Astrocyte of the spinal cord (primary cell): ENCODE measurements around the gene ECSCR.
A peak's percentile ranks its signal among the peaks of the same experiment; 100 is the strongest.

Experiments used
- DNase-seq: peaks from one replicate; pipeline ENCODE4 v3.0.0; 2011; ENCODE audit warnings: low read depth, low spot score
- H3K4me3 ChIP-seq: 2 replicates; pipeline ENCODE4 v1.5.1; 2011; ENCODE audit warnings: low read depth, mild to moderate bottlenecking, low read length, moderate library complexity
- in situ Hi-C: cut with HindIII; loops from 2 replicates; pipeline ENCODE4 v1.10.0; 2017; ENCODE audit warnings: low sequenced_read_pairs
- TF ChIP-seq, protein P1 (sequence below): IDR thresholded peaks from 2 replicates; pipeline ENCODE4 v1.5.1; 2012; ENCODE audit warnings: low read depth, mild to moderate bottlenecking, low read length, inconsistent platforms

The ECSCR gene

DNA sequence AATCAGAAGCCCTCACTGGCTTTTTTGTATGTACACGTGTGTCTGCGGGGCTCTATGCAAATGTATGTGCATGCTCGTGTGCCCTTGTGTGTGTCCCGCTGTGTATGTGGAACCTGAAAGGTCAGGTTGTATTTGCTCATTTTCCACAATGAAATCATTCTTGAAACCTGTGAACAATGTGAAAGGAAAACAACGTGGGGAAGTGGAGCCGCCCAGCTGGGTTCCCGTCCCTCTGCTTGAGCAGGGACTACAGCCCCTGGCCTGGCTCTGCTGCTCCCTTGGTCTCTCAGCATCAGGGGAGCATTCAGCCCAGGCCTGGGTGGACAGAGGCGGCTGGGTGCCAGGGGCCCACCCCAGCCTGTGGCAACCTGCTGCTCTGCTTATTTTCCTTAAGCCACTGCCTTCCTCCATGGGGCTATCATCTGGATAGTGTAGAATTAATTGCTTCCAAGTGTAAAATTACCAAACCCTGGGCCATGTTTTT is 3.0 kb downstream of the ECSCR start:
- H3K4me3 ChIP-seq: no peak overlapping the region
- in situ Hi-C loops: no loop called here
- TF ChIP-seq, protein P1, sequence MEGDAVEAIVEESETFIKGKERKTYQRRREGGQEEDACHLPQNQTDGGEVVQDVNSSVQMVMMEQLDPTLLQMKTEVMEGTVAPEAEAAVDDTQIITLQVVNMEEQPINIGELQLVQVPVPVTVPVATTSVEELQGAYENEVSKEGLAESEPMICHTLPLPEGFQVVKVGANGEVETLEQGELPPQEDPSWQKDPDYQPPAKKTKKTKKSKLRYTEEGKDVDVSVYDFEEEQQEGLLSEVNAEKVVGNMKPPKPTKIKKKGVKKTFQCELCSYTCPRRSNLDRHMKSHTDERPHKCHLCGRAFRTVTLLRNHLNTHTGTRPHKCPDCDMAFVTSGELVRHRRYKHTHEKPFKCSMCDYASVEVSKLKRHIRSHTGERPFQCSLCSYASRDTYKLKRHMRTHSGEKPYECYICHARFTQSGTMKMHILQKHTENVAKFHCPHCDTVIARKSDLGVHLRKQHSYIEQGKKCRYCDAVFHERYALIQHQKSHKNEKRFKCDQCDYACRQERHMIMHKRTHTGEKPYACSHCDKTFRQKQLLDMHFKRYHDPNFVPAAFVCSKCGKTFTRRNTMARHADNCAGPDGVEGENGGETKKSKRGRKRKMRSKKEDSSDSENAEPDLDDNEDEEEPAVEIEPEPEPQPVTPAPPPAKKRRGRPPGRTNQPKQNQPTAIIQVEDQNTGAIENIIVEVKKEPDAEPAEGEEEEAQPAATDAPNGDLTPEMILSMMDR: no peak
- peak; percentile 83 for DNase-seq

DNA sequence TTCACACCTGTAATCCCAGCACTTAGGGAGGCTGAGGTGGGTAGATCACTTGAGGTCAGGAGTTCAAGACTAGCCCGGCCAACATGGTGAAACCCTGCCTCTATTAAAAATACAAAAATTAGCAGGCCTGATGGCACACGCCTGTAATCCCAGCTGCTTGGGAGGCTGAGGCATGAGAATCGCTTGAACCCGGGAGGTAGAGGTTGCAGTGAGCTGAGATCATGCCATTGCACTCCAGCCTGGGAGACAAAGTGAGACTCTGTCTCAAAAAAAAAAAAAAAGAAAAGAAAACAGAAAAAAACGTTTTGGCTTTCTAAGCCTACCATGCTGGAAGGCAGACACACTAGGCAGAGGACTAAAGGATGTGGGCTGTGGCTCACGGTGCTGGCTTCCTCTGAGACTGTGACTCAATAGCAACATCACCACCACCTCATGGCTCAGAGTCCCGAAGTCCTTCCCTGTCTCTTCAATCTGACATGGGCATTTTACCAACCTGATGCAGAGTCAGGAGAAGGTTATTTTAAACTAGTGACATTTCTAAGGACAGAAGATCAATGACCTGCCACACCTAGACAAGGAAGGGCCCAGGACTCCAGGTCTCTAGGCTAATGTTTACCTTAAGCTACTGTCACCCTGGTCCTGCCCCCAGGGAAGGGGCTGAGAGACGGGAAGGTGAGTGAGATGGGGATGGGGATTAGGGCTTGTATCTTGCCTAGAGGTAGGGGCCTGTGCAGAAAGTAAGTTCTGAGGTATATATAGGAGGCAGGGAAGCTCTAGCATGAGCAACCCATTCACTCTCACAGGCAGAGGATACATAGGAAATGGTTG is 3.7 kb downstream of the ECSCR start:
- in situ Hi-C loops: no loop called here
- DNase-seq: peak; percentile 91
- no peak overlapping the region for H3K4me3 ChIP-seq
- TF ChIP-seq, protein P1: no peak

DNA sequence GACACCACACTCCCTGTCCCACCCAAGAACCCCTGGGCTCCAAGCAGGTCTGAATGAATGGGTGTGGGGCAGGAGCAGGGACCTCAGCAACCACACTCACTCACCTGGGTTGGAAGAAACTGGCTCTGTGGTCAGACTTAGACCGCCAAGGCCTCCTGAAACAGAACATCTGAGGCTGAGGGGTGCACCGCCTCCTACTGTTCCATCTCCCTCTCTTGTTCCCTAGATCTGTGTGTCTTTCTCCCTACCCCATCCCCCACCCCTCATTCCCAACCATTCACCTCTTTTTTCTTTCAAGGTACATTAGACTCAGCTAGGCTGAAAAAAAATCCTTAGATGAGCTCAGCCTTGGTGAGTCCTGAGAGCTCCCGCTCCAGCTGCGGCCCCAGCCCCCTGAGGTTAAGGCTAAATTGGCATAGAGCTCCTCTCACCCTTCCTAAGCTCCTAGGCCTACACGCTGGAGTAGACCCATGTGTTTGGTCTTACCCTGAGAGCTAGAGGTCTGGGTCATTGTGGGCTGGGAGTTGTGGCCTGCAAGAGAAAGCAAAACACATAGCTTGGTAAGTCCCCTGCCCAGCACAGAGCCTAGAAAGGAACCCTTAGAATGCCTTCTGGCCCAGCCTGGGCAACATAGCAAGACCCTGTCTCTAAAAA is 4.8 kb downstream of the ECSCR start:
- no peak overlapping the region for H3K4me3 ChIP-seq
- TF ChIP-seq, protein P1: no peak
- DNase-seq: no peak
- in situ Hi-C loops: no loop called here

DNA sequence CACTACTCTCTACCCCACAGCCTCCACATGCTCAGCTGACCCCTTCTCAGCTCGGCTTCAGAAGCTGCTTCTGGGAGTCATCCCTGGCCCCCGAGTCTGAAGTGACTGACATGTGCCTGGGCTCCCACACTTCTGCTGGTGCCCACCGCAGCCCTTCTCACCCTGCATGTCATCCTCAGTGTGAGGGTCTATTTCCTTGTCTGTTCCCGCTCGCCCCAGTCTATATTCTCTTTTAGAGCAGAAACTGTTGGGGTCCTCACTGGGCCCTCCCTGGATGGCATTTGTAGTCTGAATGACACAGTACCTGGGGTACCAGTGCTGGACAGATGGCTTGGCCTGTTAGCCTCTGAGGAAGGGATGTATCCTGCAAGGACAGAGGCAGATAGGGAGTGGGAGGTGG is 5.3 kb downstream of the ECSCR start:
- TF ChIP-seq, protein P1: no peak
- DNase-seq: no peak
- in situ Hi-C loops: no loop called here
- H3K4me3 ChIP-seq: no peak overlapping the region

DNA sequence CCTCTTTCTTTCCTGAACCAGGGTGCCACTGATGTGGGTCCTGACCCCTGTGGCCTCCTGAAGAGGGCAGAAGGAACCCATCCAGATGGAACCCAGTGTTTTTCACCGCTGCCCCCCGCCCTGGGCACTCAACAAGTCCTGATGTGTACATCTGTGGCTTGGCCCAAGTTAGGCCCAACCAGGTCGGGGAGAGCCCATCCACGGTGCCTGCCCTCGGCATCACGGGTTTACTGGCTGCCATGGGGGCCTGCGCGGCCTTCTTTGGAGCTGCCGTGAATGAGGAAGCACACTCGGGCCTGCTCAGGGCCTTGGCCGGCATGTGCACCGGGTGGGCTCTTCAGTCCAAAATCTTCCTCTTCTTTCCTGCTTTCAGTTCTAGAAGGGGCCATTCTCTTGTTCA is 5.8 kb downstream of the ECSCR start:
- H3K4me3 ChIP-seq: no peak overlapping the region
- in situ Hi-C loops: no loop called here
- TF ChIP-seq, protein P1: no peak
- DNase-seq: no peak

DNA sequence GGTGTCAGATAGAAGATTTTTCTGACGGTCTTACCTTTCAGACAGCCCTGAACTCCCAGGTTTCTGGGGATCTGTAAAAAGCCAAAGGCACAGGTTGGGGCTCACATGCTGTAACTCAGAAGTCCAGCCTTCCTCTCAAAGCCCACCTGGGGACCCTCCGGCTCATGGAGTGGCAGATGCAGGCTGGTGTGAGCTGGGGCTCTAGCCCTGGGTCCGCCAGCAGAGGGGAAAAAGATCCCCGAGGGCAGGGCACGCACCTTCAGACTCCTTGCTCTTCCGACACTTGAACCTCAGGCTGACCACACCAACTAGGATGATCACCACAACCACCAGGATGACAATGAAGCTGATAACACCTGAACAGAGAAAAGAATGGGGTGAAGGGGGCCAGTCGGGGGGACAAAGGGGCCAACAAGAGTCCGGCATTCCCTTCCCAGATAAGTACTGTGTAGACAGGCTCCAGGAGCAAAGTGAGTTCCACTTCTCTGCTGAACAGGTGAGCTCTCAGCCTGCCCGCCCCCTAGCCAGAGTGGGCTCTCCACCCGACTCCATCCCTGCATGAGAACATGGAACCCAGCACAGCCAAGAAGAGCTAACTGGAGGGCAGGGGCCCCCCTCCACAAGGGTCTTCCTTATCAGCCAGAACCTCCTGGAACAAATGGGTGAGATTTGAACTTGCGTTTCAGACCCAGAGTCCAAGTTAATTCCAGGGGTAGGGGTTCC is 7.8 kb downstream of the ECSCR start:
- in situ Hi-C loops: no loop called here
- no peak overlapping the region for H3K4me3 ChIP-seq
- DNase-seq: no peak
- TF ChIP-seq, protein P1: no peak
